HG02610 (cell line): ENCODE data around the gene RING1.

ENCODE experiments used
- ATAC-seq: cut with Tn5 transposase; IDR thresholded peaks from one replicate; pipeline ENCODE4 v1.9.1; 2021; ENCODE audit warnings: mild to moderate bottlenecking, moderate library complexity; ENCODE audit not compliant: unreplicated experiment

The RING1 gene

DNA sequence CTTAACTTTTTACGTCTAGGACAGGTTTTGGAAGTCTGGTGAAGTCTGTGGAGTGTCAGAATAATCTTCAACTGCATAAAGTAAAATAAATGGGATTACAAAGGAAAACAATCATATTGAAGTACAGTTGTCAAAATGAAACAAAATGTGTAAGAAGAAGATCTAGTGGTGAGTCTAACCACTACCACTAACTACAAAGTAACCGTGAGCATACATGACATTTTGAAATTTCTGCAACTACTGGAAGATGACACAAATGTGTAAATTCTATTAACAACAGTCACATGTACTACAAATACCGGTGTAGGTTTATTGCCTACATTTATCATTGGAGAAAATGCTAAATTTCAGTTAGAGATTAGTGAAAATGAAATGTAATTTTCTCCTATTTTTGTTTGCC, 33.7 kb downstream of the RING1 start:
- no peak for ATAC-seq

DNA sequence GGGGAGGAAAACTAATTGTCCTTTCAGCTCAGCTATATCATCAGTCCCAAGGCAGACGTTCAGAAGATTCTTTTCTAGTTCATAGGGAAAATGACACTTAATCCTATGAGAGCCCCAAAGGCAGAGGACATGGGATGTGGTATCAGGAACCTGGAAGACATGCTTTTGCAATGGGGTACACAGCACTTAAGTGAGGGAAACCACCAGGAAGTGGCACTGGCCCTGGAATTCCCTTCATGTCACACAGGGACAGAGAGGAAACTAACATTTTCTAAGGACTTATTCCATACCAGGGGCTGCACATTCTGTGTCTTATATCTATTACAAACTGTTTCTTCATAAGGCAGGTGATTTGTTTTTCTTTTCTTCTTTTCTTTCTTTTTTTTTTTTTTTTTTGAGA, 35.2 kb downstream of the RING1 start:
- ATAC-seq: no peak

DNA sequence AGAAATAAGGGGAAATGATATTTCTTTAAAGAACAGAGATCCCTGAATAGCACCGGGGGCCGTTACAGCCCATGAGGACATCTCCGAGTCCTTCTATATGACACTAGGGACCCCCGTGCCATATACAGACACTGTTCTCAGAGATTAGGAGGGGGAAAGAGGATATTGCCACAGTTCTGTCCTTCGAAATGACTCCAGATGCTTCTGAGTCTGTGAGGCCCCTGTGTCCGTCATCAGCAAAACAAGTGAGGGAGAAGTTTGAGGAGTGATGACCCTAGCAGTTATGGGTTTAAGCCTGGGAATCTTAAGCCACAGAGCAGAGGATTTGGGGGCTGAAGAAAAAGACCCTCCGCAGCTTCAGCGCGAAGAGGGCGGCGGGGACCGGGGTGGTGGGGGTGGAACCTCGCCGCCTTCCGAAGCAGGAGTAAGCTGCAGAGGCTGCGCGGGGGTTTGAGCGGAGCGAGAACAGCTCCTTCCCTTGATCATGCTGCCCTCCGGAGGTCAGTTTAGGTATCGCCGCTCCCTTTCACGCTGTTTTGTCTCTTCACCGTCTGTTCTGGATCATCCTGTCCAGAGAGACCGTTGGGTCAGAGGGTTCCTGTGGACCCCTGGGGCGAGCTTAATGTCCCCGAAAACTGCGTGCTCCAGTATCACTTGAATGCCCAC, 39.8 kb downstream of the RING1 start:
- ATAC-seq: no peak

DNA sequence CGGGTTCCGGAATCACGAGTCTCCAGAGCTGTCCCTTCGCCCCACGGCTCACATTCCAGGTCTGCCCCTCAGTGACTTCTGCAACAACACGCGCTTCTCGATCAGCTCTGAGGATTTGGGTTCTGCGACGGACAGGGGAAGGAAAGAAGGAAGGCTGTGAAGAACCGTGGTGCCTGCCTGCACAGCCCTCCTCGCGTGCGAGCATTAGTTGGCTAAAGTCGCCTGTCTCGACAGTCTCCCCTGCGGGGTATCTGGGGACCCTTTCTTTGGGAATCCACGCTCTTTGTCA, 40.3 kb downstream of the RING1 start:
- ATAC-seq: no peak

DNA sequence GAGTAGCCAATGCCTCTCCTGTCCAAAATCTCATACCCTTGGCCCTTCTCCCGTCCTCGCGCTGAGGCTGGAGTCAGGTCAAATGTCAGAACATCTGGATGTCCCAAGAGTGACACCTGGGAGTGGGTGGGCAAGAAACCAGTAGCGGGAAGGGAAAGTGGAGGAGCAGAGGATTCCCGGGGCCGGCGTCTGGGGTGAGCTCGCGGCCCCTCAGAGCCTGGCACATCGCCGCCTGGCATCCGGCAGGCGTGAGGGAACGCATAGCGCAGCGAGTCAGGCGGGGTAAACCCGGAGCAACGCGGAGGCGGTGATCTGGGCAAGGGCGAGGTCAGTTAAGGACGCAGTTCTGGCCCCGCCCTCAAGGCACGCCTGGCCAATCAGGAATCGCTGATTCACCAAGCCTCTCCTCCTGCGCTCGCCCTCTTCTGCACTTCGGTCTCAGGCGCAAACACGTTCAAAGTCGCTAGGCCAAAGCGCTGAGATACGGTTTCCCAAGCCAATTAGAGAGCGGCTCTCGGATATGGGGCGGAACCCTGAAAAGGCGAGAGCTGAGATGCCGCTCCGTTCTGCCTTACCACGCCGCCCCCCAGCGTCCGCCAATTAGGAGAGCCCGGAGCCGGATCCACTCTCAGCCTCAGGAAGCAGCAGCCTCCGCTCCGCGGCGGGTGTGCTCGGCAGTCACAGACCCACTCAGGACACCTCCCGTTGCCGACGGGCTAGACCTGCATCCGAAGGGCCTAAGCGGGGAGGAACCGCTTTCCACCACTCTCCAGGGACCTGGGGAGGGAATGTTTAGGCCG, 40.8 kb downstream of the RING1 start:
- peak; percentile 89 for ATAC-seq

DNA sequence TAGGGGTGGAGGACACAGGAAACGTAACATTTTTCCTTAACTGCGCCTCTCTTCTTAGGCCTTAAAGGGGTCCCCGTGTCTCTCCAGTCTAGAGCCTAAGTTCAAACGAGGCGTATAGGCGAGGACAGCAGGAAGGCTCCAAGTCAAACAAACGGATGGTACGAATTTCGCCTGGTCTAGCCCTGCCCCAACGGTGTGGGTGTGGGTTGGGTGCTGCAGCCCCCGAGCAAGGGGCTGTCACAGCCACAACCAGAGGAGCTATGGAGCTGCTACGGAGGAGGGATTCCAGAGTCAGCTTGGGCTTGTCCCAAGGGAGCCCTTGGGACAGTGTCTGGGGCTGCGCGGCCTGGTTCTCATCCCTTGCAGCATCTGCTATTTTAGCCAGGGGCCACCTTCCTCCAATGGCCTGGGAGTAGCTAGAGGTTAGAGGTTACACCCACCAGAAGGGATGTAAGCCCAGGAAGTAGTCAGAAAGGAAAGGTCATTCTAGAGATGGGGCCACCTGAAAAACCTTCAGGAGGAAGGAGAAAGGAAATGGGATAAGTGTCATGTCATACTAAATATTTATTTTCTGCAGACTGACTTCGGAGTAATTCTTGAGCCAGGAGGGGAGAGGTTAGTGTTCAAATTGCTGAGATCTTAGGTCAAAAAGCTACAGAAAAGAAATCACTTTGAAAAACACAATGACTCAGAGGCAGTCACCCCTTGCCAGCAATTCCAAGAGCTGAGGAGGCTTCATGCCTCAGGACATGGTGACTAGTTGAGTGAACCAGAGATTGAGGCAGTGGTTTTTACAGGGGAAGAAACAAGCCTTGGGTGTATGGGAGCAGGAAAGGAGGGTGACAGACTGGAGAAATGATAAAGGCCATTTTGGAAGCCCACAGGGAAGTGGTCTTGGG, 41.7 kb downstream of the RING1 start:
- no peak for ATAC-seq

DNA sequence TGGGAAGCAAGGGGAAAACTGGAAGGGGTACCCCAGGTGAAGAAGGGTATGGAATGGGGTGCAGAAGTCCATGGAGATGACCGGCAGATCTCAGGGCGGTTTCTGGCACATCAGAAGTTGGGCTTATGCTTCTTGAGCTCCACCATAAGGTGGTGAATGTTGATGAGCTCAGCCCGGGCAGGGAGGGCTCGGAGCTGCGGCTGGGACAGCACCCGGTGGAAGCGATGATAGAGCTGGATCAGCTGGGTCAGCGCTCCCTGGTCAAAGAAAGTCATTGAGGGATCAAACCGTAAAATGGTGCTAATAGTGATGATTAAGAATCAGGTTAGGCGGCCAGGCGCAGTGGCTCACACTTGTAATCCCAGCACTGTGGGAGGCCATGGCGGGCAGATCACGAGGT, 42.4 kb downstream of the RING1 start:
- ATAC-seq: no peak

DNA sequence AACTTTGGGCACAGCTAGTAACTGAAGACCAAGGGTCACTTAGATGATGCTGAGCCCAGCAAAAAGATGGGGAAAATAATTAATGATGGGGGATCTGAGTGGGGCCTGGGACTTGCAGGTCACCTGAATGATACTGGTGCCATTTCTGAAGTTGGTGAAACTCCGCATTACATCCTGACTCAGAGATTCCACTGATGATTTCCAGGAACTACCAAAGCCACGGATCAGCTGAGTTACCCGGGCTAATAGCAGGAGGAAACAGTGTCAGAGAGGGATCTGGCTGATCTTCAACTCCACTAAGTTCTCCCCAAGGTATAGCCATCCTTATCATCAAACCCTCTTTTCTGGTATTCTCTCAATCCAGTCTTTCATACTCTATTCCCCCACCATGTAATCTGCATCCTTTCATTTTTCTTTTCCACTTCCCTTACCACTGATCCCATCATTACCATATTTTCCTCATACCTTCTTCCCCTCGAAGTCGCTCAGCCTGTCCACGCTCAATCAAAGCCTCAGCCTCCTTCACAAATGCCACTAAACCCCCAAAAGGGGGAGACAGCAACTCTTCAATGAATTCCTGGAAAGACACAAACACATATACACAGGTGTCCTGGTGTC, 43.2 kb downstream of the RING1 start:
- ATAC-seq: no peak

DNA sequence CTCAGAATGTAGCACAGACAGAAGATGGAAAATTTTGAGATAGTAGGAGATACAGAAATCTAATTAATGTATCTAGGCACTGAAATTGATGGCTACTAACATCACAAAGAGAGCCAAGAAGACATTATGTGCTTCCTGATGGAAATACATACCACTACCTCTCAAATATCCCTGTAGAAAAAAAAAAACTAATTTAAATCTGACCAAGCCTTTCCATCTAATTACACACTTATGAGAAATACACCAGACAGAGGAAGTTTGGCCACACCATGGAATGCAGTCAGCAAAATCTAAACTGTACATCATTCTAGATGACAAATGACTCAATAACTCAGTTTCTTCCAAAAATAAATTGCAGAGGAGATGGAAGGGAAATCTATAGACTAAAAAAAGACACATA, 44.5 kb downstream of the RING1 start:
- ATAC-seq: no peak

DNA sequence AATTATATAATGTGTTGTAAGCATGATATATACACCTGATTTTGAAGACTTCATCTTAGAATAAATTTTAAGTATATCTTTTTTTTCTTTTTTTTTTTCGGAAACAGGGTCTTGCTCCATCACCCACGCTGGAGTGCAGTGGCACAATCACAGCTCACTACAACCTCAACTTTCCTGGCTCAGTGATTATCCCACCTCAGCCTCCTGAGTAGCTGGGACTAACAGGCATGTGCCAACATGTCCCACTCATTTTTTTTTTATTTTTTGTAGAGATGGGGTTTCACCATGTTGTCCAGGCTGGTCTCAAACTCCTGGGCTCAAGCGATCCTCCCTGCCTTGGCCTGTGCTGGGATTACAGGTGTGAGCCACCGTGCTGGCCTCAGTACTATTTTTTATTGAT, 46.3 kb downstream of the RING1 start:
- no peak for ATAC-seq

DNA sequence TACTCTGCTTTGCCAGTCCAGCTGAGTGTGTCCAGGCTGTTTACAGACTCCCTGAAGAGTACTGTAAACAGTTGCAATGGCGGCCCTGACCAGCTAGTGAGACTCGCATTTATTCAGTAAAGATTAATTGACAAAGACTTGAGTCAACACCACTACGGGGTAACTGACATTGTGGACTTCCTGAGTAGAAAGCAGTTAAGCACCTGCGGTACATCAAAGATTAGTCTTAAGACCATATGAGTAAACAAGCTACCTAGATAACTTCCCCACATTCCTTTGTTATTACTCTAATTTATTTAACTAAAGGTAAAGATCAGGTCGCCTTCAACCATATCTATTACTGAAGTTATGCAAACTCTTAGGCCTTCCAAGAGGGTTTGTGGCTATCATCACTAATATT, 50.7 kb downstream of the RING1 start:
- ATAC-seq: no peak
